Sigmoid colon (tissue), 4 donors: Measurements from ENCODE around the gene ZNF467.

Source experiments
- EP300 ChIP-seq, 4 donors: sonication (generic); formaldehyde crosslinking; IDR thresholded peaks; one replicate each; pipeline ENCODE4 v1.6.1; 2017; ENCODE audit warnings: antibody characterized with exemption in 4 of 4
- TF ChIP-seq, protein P1 (sequence below), 4 experiments: fragments of 450-650 bp in 3 of 4; fragments of 200-600 bp in 1 of 4; IDR thresholded peaks; one replicate each; pipeline ENCODE4 v1.5.1; 2016 to 2019; ENCODE audit warnings: antibody characterized with exemption in 4 of 4, mild to moderate bottlenecking in 3 of 4, moderate library complexity in 2 of 4

DNA sequence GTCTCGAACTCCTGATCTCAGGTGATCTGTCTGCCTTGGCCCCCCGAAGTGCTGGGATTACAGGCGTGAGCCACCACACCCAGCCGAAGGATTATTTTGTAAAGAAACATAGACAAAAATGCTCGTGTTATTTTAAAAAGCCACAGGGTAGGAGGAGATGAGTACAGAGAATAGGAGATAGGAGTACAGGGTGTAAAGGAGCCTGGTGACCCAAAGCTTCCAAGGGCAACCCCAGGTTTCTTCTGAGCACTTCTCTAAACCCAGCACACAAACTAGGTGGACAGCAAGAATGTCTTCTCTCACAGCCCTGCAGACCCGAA lies 54.7 kb downstream of the ZNF467 start:
- TF ChIP-seq, protein P1, sequence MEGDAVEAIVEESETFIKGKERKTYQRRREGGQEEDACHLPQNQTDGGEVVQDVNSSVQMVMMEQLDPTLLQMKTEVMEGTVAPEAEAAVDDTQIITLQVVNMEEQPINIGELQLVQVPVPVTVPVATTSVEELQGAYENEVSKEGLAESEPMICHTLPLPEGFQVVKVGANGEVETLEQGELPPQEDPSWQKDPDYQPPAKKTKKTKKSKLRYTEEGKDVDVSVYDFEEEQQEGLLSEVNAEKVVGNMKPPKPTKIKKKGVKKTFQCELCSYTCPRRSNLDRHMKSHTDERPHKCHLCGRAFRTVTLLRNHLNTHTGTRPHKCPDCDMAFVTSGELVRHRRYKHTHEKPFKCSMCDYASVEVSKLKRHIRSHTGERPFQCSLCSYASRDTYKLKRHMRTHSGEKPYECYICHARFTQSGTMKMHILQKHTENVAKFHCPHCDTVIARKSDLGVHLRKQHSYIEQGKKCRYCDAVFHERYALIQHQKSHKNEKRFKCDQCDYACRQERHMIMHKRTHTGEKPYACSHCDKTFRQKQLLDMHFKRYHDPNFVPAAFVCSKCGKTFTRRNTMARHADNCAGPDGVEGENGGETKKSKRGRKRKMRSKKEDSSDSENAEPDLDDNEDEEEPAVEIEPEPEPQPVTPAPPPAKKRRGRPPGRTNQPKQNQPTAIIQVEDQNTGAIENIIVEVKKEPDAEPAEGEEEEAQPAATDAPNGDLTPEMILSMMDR (IDR thresholded peaks at IDR 0.05) = no peak
- TF ChIP-seq EP300 (IDR thresholded peaks at IDR 0.05) = no peak
